ENCODE data around the gene CAPN2. TPM values are rescaled to one million over a fixed set of nuclear protein-coding genes. Genes with fewer than 3 reads are reported as not detected.
"Not testable (repeated sequence)": the region's sequence is repeated elsewhere in the genome, so short reads cannot be mapped to it uniquely, and the experiment has no call there.

Gene CAPN2
- total RNA-seq, 1 experiment from 2014 or later = 513 TPM

DNA sequence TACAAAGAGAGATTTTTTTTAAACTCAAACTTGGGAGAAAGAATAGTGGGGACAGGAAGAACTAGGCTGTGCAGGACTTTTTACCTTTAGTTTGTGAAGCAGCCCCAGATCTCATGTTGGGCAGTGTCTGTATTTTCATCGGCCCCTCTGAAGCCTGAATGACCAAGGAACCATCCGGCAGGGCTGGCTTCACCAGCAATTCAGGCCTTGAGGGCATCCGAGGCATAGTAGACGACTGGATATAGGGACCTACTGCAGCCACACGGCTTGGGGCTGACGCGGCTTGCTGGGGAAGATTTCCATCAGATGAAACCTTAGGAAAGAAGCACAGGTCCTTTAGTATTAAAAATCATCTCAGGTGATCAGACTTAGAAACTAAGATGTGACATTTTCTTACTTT is 89.7 kb downstream of the CAPN2 start:
- no peak for DNase-seq (ENCODE audit: unreplicated experiment)
- ChIA-PET CTCF (interaction anchor here (0.9 to 1.9 kb wide), 3 partner anchors 10 to 105 kb away, joined by 3 to 13 read pairs (median 4); no protein-coding TSS in a partner anchor), POLR2A (interaction anchor here (0.9 to 1.2 kb wide), 3 partner anchors 9 to 23 kb away, joined by 3 to 7 read pairs (median 4); no protein-coding TSS in a partner anchor)
- BruUV-seq (replicated peaks) = no TSS peak
- TF ChIP-seq CTCF (IDR thresholded peaks at IDR 0.05; ENCODE audit: unreplicated experiment) = no peak
- Mint-ChIP-seq H3K4me3 (ENCODE audit: unreplicated experiment) (no peak overlapping the region), H3K27ac (ENCODE audit: low read depth, unreplicated experiment) (no peak overlapping the region), H3K9me3 (ENCODE audit: unreplicated experiment) (peaks cover 2% of the 10 kb centered on the region), H3K27me3 (ENCODE audit: insufficient read depth, unreplicated experiment) (no peaks in the 10 kb centered on the region), H3K36me3 (ENCODE audit: insufficient read depth, unreplicated experiment) (peaks cover 92% of the 10 kb centered on the region), H3K4me1 (ENCODE audit: insufficient read depth, unreplicated experiment) (no peaks in the 10 kb centered on the region)
- intact Hi-C loops (cut with micrococcal nuclease) = no loop called here

DNA sequence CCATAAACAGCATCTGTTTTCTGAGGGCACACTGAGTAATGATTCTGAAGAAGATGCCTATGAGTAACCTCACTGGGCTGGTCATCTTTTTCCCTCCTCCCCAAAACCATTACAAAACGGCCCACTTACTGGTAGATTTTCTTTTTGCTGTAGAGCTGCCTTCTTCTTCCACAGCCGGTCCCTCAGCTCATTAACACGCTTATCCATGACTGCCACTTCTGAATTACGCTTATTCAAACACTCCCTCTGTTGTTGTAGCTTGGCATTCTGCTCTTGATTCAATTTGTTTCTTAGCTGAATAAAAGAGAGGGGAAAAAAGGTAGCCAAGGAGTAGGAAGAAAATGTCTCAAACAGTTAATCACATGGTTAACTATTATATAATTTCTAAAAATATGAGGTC is 90.3 kb downstream of the CAPN2 start:
- CTCF ChIA-PET = interaction anchor here (0.7 to 2.3 kb wide), 5 partner anchors 9 to 305 kb away, joined by 3 to 13 read pairs (median 4); no protein-coding TSS in a partner anchor
- Mint-ChIP-seq H3K9me3 (ENCODE audit: unreplicated experiment) (peaks cover 7% of the 10 kb centered on the region), H3K27me3 (ENCODE audit: insufficient read depth, unreplicated experiment) (no peaks in the 10 kb centered on the region), H3K4me3 (ENCODE audit: unreplicated experiment) (no peak overlapping the region), H3K36me3 (ENCODE audit: insufficient read depth, unreplicated experiment) (peaks cover 98% of the 10 kb centered on the region), H3K27ac (ENCODE audit: low read depth, unreplicated experiment) (peak overlapping the region; percentile 50), H3K4me1 (ENCODE audit: insufficient read depth, unreplicated experiment) (no peaks in the 10 kb centered on the region)
- TF ChIP-seq CTCF (IDR thresholded peaks at IDR 0.05; ENCODE audit: unreplicated experiment) = no peak
- intact Hi-C loops (cut with micrococcal nuclease) = no loop called here
- POLR2A ChIA-PET = interaction anchor here (0.9 to 1.3 kb wide), 6 partner anchors 8 to 95 kb away, joined by 3 to 7 read pairs (median 4); no protein-coding TSS in a partner anchor
- no peak for DNase-seq (ENCODE audit: unreplicated experiment)
- no TSS peak for BruUV-seq (replicated peaks)

- H3K27me3 Mint-ChIP-seq (ENCODE audit: insufficient read depth, unreplicated experiment) = no peaks in the 10 kb centered on the region
- H3K9me3 Mint-ChIP-seq (ENCODE audit: unreplicated experiment) = peaks cover 7% of the 10 kb centered on the region
- peak overlapping the region; percentile 50 for H3K27ac Mint-ChIP-seq (ENCODE audit: low read depth, unreplicated experiment)
- POLR2A ChIA-PET = interaction anchor here (0.9 to 1.7 kb wide), 8 partner anchors 8 to 95 kb away, joined by 3 to 7 read pairs (median 4); partner anchors contain the start of gene CAPN2
- peaks cover 99% of the 10 kb centered on the region for H3K36me3 Mint-ChIP-seq (ENCODE audit: insufficient read depth, unreplicated experiment)
- intact Hi-C loops (cut with micrococcal nuclease) = no loop called here
- CTCF ChIA-PET = interaction anchor here (0.6 to 2.3 kb wide), 4 partner anchors 9 to 304 kb away, joined by 3 to 13 read pairs (median 6); no protein-coding TSS in a partner anchor
- no TSS peak for BruUV-seq (replicated peaks)
- H3K4me3 Mint-ChIP-seq (ENCODE audit: unreplicated experiment) = no peak overlapping the region
- DNase-seq (ENCODE audit: unreplicated experiment) = no peak
- H3K4me1 Mint-ChIP-seq (ENCODE audit: insufficient read depth, unreplicated experiment) = no peaks in the 10 kb centered on the region
- no peak for TF ChIP-seq CTCF (IDR thresholded peaks at IDR 0.05; ENCODE audit: unreplicated experiment)
These were observed 90.9 kb downstream of the CAPN2 start for GRCh38 chr1:223803211-223803610.

DNA sequence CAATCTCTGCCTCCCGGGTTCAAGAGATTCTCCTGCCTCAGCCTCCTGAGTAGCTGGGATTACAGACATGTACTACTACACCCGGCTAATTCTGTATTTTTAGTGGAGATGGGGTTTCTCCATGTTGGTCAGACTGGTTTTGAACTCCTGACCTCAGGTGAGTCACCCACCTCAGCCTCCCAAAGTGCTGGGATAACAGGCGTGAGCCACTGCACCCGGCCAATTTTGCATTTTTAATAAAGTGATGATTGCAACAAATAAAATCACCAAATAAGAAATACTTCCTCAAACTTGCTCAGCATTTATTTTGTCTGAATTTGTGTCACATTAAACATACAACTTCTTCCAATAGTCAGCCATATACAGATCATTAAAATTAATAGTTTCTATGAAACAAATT is 97.6 kb downstream of the CAPN2 start:
- BruUV-seq (replicated peaks); H3K4me3 Mint-ChIP-seq (ENCODE audit: unreplicated experiment); H3K9me3 Mint-ChIP-seq (ENCODE audit: unreplicated experiment); H3K27me3 Mint-ChIP-seq (ENCODE audit: insufficient read depth, unreplicated experiment): not testable (repeated sequence)
- intact Hi-C loops (cut with micrococcal nuclease) = loop anchor here (2.0 to 10.0 kb wide), 6 partner anchors 37 to 297 kb away; no protein-coding TSS in a partner anchor
- peaks cover 12% of the 10 kb centered on the region for H3K4me1 Mint-ChIP-seq (ENCODE audit: insufficient read depth, unreplicated experiment)
- H3K27ac Mint-ChIP-seq (ENCODE audit: low read depth, unreplicated experiment) = peak overlapping the region; percentile 4
- peaks cover 68% of the 10 kb centered on the region for H3K36me3 Mint-ChIP-seq (ENCODE audit: insufficient read depth, unreplicated experiment)
- CTCF ChIA-PET = interaction anchor here (0.7 to 0.8 kb wide), 2 partner anchors 26 to 61 kb away, joined by 3 to 4 read pairs; no protein-coding TSS in a partner anchor
- DNase-seq (ENCODE audit: unreplicated experiment) = peak; percentile 29
- POLR2A ChIA-PET = interaction anchor here (1.1 to 14.0 kb wide), 4 partner anchors 10 to 102 kb away, joined by 3 to 176 read pairs (median 4); partner anchors contain the start of gene TP53BP2
